Inflammatory macrophage (primary cell): ENCODE measurements around the gene PPP1R15B.
"Not testable (repeated sequence)": the region's sequence is repeated elsewhere in the genome, so short reads cannot be mapped to it uniquely, and the experiment has no call there.

Source experiments
- DNase-seq, 2 donors: peaks; one replicate each; pipeline ENCODE4 v3.0.0-alpha.2; 2020 to 2022

Gene PPP1R15B

DNA sequence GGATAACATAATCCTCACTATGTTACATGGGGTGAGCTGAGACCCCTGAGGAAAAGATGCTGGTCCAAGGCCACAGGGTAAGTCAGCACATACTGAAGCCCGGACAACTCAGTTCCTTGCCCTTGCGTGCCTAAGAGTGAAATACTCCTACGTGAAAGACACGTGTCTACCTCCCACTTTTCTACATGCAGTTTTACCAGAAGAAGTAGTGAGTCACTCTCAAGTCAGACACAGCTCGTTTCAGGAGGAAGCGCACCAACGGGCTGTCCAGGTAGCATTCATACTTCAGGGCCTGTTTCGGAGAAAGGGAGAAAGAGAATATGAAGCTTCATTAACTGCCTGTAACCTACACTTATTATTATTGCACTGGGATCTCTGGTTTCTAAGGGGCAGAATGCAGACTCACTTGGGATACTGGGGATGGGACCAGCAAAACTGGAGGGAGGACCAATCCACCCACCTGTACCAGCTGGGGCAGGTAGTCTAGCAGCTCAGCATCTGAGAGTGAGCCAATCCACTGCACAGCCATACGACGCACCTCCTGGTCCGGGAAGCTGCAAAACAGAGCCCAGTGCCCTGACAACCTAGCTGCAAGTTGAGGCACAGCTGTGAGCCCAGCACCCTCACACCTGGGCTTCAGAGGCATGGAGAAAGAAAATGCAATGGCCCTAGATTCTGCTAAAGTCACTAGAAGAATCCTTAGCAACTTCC lies 32.4 kb upstream of the PPP1R15B start:
- peak in 1 of 2 donors; percentile 79 for DNase-seq

- no peak for DNase-seq
Measured at GRCh38 chr1:204443260-204443619, 31.6 kb upstream of the PPP1R15B start.

DNA sequence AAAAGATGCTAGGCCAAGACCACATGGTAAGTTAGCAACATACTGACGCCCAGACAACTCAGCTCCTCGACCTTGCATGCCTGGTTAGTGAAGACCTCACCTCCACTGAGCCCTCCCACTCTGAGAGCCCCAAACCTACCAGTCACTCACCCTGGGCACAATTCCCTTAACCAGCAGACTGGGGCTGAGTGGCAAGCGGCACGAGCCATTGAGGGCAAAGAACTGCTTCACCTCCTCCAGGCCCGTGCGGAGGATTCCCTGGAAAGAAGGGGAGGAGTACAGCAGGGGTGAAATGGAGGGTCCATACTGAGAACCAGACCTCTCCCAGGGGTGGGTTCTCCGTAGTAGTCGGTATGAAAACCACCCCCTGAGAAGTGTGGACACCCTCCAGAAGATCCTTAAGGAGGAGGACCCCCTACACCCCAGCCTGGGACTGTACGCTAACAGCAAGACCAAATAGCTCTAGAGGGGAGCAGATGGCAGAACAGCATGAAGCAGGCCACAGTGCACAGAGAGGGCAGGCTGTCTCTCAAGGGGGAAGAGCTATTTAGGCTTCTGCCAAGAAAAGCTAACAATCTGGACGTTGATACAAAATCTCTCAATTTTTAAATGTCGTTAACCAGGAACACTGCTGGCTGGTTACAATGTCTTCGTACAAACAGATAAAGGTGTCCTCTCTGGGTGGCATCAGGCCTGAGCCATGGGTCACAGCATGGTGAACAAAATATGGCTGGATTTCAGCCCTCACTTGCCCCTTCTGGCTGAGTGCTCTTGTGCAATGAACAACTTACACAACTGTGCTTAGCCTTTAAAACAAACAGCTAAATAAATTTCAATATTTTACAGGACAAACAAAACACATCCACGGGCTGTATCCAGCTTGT lies 31.0 kb upstream of the PPP1R15B start:
- DNase-seq: no peak

DNA sequence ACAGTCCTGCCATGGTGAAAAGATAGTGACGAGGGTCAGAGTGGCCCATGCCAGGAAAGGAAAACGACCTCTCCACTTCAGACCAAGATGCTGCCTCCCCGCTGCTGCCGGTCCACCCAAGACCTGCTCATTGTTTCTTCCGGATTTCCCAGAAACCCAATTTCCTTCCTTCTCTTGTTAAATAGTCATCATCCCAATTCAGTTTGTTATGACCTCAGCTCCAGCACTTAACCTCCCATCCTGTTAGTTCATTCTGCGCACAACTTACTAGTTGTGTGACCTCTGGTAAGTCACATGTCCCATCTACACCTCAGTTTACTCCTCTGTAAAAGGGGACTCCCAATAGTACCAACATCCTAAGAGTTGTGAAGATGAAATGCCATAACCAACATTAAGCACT lies 29.9 kb upstream of the PPP1R15B start:
- DNase-seq: no peak

- no peak for DNase-seq
Measured at GRCh38 chr1:204439621-204440375, 28.2 kb upstream of the PPP1R15B start.

DNA sequence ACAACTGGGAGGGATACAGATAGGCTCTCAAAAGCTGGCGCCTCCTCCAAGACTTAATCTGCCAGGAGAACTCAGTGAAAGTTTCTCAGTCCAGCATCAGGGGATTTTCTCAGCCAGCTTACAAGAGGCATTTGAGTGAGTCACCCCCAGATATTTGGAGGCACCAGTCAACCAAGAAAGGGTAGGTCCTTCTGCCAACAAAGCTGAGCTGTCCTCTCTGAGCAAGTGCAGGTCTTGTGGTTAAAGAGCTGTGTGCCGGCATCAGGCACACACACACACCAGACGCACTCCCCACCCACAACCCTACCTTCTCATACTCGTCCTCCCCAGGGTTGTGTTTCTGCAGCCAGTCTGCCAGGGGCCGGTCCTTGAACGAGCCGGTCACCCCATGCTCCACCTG lies 27.0 kb upstream of the PPP1R15B start:
- no peak for DNase-seq

- no peak for DNase-seq
Measured at GRCh38 chr1:204437796-204438570, 26.4 kb upstream of the PPP1R15B start.

DNA sequence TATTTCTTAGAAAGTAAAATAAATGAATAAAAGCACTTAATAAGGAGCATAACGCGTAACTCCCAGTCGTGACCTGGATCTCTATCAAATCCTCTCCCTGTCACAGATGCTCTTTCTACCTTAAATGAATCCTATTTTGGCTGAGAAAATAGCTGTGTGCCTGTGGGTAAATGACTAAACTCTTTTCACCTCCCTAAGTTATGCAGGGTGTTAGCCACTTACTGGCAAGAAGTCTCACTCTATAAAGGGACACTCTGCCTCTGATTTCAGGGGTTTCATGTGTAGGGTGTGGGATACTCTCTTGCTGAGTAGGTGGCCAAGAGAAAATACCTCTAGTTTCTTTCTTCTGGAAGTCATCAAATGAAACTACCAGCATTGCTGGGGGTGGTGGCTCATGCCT lies 24.3 kb upstream of the PPP1R15B start:
- DNase-seq: no peak

- peak; percentile 73 to 78 for DNase-seq
Measured at GRCh38 chr1:204435381-204435831, 23.8 kb upstream of the PPP1R15B start.

- no peak for DNase-seq
Measured at GRCh38 chr1:204434116-204434755, 22.6 kb upstream of the PPP1R15B start.

DNA sequence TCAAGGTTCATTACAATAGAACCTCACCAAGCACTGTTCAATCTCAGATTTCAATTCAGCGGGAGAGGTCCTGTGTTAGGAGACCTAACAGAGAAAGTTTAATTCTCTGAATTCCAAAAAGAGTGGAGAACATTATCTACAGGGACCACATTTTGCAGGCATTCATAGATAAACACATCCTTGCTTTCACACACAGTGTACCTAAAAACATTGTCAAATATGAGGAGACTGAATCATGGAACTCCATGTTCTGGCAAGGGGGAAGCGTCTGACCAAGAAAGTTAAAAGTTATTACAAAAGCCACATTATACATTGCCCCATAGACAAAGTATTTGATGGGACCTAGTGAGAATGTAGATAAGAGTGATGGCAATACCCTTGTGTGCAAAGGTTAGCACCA lies 21.1 kb upstream of the PPP1R15B start:
- no peak for DNase-seq

GRCh38 chr1:204431310-204432184 lies 19.9 kb upstream of the PPP1R15B start:
- DNase-seq: peak; percentile 75 to 85

GRCh38 chr1:204429746-204430145 lies 18.1 kb upstream of the PPP1R15B start:
- DNase-seq: no peak

- DNase-seq: peak; percentile 38 to 70
Measured at GRCh38 chr1:204426971-204427701, 15.5 kb upstream of the PPP1R15B start.

DNA sequence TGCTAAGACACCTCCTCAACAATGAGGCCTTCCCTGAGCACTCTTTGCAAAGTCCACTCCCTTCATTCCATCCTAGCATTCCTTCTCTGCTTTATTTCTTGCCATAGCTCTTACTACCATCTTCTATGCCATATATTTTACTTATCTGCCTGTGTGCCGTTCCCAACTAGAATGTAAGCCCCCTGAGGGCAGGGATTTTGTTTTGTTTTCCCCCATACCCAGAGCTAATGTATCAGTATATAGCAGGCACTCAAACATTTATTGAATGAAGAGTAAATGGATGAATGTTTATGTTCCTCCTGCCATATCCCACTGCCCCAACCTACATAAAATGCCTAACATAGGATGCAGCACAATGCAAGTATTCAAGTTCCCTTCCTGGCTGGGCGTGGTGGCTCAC lies 14.9 kb upstream of the PPP1R15B start:
- no peak for DNase-seq

GRCh38 chr1:204426035-204426436 lies 14.4 kb upstream of the PPP1R15B start:
- peak; percentile 20 to 75 for DNase-seq

DNA sequence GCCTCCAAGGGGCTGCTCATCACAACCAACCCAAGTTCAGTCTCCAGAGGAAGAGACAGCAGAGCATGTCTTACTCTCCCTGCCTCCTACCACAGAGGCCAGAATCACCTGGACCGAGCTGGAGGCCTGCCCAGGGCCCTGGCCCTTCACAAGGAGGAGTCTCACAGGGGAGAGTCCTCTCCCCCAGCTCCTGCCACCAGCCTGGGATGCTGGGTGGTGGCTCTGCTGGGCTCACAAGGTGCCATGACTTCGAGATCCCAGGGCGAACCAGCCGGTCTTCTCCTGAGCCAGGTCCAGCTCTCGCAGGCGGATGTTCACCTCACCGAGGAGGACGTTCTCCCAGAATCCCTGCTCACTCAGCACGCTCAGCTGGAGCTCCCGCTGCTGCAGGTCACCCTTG lies 13.0 kb upstream of the PPP1R15B start:
- no peak for DNase-seq

DNA sequence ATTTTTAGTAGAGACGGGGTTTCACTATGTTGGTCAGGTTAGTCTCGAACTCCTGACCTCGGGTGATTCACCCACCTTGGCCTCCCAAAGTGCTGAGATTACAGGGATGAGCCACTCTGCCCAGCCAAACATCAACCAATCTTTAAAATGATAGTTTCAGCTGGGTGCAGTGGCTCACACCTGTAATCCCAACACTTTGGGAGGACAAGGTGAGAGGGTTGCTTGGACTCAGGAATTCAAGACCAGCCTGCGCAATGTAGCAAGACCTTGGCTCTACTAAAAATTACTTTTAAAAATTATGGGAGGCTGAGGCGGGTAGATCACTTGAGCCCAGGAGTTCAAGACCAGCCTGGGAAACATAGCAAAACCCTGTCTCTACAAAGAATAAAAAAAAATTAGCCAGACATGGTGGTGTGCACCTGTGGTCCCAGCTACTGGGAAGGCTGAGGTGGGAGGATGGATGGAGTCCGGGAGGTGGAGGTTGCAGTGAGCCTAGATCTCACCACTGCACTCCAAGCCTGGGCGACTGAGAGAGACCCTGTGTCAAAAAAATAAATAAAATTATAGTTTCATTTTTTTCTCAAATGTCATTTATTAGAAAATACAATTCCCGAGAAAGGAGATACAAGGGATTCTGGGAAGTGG lies 10.6 kb upstream of the PPP1R15B start:
- DNase-seq: not testable (repeated sequence)

DNA sequence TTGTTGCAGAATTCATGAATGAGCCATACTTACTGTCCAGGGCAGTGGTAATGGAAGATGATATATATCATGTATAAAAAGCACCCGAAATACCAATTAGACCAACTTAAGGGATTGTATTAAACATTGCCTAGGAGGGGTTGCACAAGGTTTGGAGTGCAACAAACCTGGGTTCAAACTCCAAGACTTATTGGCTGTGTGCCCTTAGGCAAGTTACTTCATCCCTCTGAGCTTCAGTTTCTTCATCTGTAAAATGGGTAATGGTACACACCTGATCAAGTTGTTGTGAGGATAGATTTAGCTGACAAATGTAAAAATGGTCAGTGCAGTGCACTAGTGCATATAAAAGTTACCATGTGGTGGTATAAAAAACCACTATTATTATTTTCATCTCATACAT lies 9.8 kb upstream of the PPP1R15B start:
- DNase-seq: no peak
